HG03432 (cell line): Measurements from ENCODE around the gene MARK1.

Experiments used
- ATAC-seq: cut with Tn5 transposase; IDR thresholded peaks from one replicate; pipeline ENCODE4 v1.9.1; 2021; ENCODE audit warnings: mild to moderate bottlenecking, moderate library complexity; ENCODE audit not compliant: unreplicated experiment

The MARK1 gene

DNA sequence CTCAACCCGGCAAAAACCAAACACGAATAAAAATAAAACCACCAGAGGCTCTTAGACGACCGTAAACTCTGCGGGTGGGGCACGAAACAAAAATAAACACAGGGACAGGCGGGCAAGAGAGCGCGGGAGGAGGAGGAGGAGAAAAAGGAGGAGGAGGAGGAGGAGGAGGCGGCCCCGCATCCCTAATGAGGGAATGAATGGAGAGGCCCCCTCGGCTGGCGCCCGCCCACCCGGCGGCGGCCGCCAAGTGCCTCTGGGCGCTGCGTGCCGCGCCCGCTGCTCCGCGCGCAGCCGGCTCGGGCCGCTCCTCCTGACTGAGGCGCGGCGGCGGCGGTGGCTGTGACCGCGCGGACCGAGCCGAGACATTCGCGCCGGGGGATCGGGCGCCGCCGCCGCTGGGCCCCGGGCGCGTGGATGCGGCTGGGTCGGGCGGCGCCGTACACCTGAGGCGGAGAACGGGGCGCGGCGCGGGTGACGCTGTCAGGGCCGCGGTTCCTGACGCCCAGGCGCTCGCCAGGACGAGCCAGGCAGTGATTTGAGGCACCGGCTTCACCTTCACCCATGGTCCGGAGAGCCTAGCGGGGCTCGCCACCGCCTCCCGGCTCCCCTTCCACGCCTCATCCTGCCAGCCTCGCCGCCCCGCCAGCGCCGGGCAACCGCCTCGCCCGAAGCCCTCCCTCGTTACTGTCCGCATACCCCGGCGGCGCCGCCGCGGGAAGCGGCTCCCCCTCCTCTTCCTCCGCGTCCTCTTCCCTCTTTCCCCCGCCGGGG lies at the start of gene MARK1:
MARK1 (plus strand) TSS at position 229 of the 771 bp plus-strand sequence. CDS start 687 bp downstream, outside the sequence.
- peak; percentile 70 for ATAC-seq

DNA sequence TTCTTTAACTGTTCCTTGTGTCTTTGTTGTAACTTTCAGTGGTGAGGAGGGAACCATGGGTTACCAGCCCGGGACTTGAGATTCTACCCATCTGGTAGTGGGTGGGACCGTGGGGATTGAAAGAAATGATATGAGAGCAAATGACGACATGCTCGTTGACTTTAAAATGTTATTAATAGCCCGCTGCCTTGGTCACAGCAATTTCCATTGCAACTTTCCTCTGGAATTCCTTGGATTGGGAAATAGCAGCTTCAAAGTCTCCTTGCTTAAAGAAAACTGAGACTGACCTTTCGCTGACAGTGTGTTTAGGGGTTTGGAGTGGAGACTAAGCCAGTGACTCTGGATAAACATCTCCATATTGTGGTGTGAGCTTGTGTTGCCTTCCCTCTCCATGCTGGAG lies 44.2 kb upstream of the MARK1 start:
- ATAC-seq = no peak

DNA sequence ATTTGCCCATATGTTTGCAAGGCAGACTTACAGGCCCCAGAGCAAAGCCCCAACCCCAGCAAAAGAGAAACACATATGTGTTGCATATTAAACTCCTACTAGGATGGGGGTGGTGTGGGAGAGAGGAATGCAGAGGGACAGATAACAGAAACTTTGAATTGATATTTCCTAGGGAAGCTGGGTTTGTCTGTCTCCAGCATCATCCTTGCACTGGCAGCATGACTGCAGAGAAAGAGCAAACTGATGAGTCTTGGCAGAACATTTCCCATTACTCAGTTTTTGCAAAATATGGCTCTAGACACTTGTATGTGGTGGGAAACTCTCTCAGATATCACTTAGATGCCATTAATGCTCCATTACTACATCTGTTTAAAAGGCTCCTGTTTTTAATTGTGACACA lies 43.8 kb upstream of the MARK1 start:
- no peak for ATAC-seq

DNA sequence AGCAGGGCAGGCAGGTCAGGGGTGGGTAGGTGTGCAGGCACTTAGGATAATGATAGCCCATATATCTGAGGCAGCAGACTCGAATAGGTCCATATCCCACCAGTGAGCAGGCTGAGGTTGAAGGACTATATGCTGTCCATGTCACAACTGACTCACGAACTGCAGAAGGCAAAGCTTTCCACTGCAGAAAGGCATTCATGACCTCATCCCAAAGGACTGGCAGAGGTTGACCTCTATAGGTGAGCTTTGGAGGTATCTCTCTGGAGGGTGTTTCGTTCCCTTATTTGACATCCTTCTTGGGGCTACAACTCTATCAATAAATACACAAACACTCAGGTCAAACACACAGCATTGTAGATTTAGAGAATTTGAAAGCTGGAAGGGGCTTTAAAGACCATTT lies 42.8 kb upstream of the MARK1 start:
- no peak for ATAC-seq

DNA sequence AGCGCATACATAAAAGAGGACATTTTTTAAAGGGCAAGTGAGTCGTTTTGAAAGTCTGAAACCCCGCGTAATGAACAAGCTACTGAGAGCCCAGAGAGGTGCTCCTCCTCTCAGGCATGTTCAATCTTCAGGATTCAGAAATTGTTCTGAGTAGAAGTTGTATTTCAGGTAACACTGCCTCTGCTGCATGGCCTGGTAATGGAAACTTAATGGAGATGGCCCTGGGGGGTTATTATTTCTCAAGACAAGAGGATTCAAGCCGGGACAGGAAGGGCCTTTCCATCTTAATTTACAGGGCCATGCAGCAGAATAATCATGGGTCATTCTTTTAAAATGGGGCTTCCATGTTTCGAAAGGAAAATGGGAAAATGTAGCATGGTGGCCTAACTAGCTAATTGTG lies 42.1 kb upstream of the MARK1 start:
- ATAC-seq = no peak

DNA sequence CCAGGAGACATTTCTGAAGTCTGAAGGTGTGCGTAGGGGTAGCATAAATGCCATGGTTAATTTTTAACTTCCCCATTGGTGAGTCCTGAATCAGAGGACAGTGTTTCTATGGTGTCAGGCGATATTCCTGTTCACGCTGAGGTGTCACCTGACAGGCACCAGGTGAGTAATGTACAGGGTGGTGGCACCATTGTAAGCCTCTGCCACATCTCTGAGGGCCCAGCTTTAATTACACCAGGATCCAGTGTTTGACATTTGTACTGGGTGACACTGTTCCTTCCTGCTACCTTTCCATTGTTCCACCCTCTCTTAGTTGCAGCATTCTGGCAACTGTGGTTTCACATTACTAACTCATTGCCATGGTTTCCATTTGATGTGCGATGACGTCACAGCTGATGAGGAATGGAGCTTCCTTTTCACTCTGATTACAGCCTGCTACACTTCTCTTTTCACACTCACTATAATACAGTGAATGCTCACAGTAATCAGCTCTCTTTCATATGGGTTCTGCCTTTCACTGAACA lies 40.6 kb upstream of the MARK1 start:
- ATAC-seq = peak; percentile 41

DNA sequence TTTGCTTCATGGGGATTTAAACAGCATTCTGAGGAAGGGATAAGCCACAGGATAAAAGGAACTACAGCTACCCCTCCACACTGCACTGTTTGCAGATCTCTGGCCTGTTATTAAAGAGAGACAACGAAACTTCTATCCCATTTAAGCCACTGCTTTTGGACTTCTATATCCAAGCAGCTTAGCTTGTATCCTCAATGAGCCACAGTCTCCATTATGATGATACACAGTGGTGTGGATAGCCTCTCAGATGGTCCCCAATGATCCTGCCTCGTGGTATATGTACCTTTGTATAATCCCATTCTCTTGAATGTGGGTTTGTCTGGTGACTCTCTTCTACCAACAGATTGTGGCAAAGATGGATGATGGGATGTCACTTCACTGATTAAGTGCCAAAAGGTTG lies 36.0 kb upstream of the MARK1 start:
- no peak for ATAC-seq

DNA sequence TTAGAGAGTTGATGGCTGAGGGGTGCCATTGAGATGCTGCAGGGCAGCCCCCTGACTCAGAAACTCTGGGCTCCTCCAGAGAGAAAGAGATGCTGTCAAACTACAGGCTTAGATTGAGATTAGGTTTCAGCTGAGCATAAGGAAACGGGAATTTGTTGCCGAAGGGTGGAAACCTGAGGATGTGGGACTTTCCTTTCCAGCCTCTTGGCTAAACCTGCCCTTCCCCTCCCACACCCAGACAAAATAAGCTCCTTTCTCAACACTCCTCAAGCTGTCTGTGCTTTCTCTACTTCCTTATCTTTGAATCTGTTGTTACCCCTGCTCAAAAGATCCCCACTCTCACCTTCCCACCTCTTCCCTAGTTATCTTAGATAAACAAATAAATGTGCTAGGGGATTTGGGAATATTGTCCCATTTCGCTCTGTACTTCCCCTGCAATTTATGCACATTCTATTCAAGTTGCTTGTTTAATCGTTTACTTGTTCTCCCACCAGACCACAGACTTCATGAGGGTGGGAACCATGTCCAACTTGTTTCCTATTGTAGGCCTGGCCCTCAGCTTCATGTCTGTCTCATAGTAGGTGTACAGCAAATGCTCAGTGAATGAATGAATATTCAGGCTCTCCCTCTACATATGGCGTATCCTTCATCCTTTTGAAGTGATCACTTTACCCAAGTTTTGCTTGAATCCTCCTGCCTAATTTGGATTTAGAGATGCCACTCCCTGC lies 30.6 kb upstream of the MARK1 start:
- no peak for ATAC-seq

DNA sequence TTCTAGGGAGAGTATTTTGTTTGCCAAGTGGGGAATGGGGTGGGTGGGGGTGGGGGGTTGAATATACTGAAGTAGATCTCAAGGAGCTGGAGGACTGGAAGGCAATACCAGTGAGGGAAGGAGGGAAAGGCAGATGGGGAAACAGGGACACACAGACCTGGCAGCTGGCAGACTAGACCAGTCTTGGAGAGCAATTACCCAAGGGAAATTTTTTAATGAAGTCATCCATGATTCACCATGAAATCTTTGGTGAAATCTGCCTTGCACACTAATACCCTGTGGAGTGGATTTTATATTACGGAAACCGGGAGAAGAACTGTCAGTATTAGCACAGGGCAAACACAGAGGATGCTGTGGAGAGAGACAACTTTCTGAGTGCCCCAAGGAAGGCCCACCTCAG lies 29.7 kb upstream of the MARK1 start:
- ATAC-seq = no peak

DNA sequence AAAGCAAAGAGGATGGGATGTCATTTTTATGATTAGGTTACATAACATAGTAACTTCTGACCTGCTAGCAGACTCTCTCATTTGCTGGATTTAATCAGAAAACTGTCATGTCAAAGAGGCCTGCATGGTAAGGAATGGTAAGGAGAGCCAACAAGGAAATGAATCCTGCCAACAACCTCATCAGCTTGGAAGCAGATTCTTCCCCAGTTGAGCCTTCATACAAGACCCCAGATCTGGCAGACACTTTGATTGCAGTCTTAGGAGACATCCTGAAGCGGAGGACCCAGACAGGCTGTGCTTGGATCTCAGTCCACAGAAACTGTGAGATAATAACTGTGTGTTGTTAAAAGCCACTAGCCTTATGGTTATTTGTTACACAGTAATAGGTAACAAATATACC lies 27.6 kb upstream of the MARK1 start:
- no peak for ATAC-seq

DNA sequence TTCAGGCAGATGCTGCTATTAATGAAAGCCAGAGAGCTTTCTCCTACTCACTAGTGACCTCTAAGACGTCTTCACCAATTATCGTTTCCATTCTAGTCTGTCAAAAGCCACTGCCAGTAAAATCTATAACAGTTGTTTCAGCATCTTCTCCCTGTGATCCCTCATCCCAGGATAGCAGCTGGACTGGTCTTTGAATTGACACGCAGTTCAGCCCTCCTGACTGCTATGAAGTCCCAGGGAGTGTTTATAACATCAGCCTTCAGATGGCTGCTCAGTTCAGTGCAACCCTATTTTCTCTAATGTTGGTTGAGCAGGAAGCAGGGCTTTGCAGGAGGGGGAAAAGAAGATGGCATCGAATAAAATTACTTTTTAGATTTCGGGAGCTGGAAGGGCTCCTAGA lies 23.6 kb upstream of the MARK1 start:
- ATAC-seq = no peak

DNA sequence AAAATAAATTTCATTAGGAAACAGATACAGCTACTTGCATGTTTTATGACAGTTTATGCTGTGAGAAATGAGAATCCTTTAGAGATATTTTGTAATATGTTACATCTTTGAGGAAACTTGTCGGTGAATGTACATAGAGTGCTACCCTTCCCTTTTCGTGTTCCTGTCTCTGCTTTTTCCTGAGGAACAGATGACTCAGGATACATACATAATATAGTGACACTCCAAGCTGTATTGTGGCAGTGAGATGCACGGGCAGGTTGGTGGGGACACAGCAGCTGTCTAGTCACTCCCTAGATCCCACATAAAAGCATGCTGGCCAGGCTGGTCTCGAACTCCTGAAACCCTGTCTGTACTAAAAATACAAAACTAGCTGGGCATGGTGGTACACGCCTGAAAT lies 20.9 kb upstream of the MARK1 start:
- no peak for ATAC-seq

DNA sequence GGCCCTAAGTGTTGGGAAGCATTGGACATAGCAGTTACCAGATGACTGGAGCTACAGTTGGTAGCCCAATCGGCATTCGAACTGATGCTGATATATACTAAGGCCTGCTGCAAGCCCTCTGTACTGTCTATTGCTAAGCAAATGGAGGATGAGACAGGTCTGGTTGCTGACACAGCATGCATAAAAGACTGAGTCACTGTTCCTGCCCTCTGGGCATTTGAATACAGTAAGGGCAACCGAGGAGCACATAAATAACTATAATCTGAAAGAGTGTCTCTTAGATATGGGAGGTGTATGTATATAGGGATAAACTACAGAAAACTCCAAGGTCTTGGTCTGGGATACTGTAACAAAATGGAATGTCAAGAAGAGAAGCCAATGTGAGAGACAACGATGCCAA lies 16.8 kb upstream of the MARK1 start:
- ATAC-seq = no peak

DNA sequence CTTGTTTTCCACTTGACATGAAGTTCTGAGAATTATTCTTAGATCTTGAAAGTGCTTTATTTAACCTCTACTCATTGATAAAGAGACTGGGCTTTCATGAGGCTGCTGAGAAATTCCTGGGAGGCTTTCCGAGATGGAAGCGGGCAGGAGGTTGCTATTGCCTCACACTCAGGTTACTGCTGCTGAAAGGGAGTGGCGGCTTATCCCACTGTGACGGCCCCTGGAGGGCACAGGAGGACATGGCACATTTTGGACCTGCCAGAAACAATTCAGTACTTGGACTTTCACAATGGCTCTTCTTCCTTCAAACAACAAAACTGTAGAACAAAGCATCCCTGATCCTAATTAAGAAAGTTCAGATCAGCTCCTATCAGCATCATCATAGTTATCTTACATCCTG lies 16.2 kb upstream of the MARK1 start:
- no peak for ATAC-seq

DNA sequence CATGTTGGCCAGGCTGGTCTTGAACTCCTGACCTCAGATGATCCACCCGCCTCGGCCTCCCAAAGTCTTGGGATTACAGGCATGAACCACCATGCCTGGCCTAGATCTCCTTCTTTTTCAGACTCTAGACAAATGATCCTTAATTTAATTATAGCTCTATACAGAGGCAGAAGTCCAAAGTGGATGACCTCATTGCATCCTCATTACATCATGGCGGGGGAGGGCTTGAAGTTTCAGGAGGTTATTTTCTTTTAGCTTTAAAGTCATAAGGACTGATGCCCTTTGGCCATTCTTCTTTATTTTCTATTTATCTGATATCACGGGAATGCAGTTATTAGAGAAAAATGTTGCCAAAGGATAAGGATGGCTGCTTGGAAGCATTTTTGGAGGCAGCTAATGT lies 14.1 kb upstream of the MARK1 start:
- no peak for ATAC-seq

DNA sequence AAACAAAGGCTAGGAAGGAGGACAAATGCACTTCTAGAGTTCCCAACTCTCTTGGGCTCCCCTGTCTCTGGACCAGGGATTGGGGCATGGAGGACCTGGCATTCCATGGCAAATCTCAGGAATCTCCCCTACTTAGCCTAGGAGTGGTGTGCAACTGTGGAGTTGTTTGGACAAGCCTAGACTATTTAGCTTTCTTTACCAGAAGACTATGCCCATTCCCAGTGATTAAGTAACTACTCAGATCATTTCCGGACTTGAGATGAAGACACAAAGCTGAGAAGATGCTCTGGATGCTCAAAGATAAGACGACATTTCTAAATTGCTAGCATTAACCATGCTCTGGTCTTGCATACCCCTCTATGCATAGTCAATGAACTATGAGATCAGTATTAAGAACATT lies 13.7 kb upstream of the MARK1 start:
- ATAC-seq = no peak

DNA sequence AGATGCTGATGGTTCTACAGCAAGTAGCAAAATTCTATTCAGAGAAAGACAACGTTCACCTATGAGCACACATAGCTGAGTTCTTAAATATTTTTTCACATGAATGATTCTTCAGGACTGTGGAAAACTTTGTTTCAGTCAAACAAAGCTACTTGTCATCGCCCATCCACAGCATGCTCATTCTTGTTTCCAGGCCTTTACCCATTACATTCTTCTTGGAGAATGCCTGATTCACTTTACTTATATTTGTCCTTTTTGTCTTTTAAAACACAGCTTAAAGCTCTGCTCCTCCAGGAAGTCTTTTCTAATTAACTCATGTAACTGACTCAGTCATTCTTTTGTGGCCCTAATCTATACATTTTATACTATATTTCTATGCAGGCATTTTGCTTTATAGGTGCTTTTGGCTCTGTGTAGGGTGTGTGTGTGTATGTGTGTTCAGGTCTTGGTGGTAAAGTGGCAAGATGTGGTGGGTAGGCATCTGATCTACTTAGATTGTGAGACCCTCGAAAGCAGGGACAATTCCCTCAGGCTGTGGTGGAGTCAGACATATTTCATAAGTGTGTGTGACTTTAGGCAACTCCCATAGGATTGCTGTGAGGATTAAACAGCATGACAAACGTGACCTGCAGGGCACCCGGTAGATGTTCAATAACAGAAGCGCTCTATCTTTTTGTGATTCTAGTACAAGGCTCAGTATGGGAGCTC lies 11.8 kb upstream of the MARK1 start:
- no peak for ATAC-seq

DNA sequence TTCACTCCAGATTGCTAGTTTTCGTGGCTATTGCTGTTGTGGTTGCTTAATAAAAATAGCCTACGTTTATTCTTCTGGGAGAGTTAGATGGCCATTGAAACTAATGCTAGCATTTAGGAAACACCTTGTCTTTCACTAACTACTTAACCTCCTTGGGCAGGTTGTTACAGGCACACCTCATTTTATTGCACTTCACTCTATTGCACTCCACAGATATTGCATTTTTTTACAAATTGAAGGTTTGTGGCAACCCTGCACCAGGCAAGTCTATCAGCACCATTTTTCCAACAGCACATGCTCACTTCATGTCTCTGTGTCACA lies 11.3 kb upstream of the MARK1 start:
- no peak for ATAC-seq

DNA sequence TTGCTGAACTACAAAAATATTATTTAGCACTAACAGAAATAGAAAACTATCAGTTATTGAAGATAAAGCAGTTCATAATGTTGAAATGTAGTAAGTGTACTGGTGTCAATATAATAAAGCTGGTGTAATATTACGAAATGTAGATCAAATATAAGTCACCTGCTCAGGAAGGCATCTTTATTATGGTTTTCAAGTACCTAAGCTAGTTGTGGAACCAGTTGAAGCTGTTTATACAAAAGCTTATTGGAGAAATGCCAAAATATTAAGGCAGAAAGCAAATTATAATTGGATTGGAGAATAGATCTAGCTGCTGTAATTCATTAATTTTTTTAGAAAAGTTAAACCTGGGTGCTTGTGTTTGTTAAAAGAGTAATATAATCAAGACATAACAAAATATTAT lies 6.2 kb upstream of the MARK1 start:
- no peak for ATAC-seq

DNA sequence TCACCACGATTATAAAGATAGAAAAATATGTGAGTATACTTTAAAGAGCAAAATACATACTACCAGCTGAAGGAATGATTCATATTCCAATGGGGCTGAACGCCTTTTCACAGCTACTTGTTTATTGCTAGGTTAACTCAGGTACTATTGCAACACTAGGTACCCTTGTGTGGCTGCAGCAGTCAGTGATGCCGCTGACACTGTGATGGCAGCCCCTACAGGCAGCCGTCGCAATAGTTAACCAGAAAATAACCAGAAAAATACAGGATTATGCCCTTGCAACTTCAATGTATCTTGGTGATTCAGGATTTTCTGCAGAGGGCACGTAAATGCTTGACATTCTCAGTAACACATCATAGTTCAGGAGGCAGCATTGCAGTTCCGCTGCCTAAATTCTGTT lies 1.6 kb upstream of the MARK1 start:
- ATAC-seq = no peak

DNA sequence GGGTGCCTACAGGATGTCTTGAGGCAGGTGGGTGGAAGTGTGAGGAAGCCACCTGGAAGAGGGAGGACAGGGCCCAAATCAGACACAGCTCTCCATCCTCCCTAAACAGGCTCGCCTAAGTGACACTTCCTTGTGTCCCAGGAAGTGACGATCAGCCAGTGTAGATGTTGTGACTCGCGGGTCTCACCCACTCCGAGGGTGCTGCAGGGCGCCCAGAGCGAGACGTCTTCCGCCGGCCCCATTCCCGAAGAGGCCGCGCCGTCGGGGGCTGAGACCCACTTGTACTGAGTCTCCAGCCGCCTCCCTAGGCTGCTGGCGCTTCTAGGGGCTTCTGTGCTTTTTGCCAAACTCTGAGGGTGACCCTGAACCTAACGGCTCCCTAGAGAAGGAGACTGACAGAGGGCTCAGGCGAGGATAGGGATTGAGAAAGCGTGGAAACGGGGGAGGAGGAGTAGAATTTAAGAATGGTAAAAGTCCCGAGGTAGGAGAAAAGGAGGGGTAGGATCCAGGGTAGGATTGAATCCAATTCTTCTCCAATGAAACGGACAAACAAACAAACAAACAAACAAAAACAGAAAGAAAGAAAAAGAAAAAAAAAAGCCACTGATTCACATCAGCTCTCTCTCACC lies 543 bp upstream of the MARK1 start:
- ATAC-seq = peak; percentile 40
